GM19463 (cell line): ENCODE results near the gene RNF135.
"Not testable (repeated sequence)": the region's sequence is repeated elsewhere in the genome, so short reads cannot be mapped to it uniquely, and the experiment has no call there.

Experiments used
- ATAC-seq: cut with Tn5 transposase; IDR thresholded peaks from one replicate; pipeline ENCODE4 v1.9.1; 2021; ENCODE audit warnings: mild to moderate bottlenecking, moderate library complexity; ENCODE audit not compliant: unreplicated experiment

Gene RNF135

GRCh38 chr17:30970831-30971567 lies at the start of gene RNF135:
Gene RNF135 (plus strand): TSS chr17:30971039. CDS start chr17:30971074, 35 bp downstream.
- ATAC-seq, result peak; percentile 72

GRCh38 chr17:30921544-30922196 lies 49.2 kb upstream of the RNF135 start, which contains the start of gene ADAP2:
Gene ADAP2 (plus strand): TSS chr17:30921945. CDS start chr17:30922015, 70 bp downstream.
- ATAC-seq, result no peak

GRCh38 chr17:30922235-30923030 lies 48.4 kb upstream of the RNF135 start:
- no peak for ATAC-seq

GRCh38 chr17:30924341-30924740 lies 46.5 kb upstream of the RNF135 start:
- ATAC-seq, result no peak

GRCh38 chr17:30926516-30926915 lies 44.3 kb upstream of the RNF135 start:
- ATAC-seq, result no peak

- ATAC-seq, result no peak
These were observed 43.1 kb upstream of the RNF135 start for GRCh38 chr17:30927756-30928155.

- no peak for ATAC-seq
These were observed 42.3 kb upstream of the RNF135 start for GRCh38 chr17:30928584-30928983.

- no peak for ATAC-seq
These were observed 41.7 kb upstream of the RNF135 start for GRCh38 chr17:30929081-30929633.

GRCh38 chr17:30929861-30930260 lies 41.0 kb upstream of the RNF135 start:
- not testable (repeated sequence) for ATAC-seq

- no peak for ATAC-seq
These were observed 40.3 kb upstream of the RNF135 start for GRCh38 chr17:30930495-30930894.

GRCh38 chr17:30931582-30931981 lies 39.3 kb upstream of the RNF135 start:
- not testable (repeated sequence) for ATAC-seq

GRCh38 chr17:30933966-30934365 lies 36.9 kb upstream of the RNF135 start:
- no peak for ATAC-seq

- no peak for ATAC-seq
These were observed 31.7 kb upstream of the RNF135 start for GRCh38 chr17:30939051-30939689.

- ATAC-seq, result no peak
These were observed 28.3 kb upstream of the RNF135 start for GRCh38 chr17:30942308-30943079.

GRCh38 chr17:30947796-30948195 lies 23.0 kb upstream of the RNF135 start:
- ATAC-seq, result no peak

- ATAC-seq, result no peak
These were observed 20.6 kb upstream of the RNF135 start for GRCh38 chr17:30950189-30950588.

GRCh38 chr17:30950669-30951399 lies 20.0 kb upstream of the RNF135 start:
- ATAC-seq, result no peak

GRCh38 chr17:30952638-30953393 lies 18.0 kb upstream of the RNF135 start:
- ATAC-seq, result no peak
